B cell (primary cell): ENCODE measurements around the gene HAX1. TPM values are rescaled to one million over a fixed set of nuclear protein-coding genes. Genes with fewer than 3 reads are reported as not detected.

Source experiments
- ATAC-seq: fragments of 200-7000 bp; cut with Tn5 transposase; one replicate; pipeline ENCODE4 v1.10.0; 2021; ENCODE audit warnings: low read depth, mild to moderate bottlenecking, moderate number of reproducible peaks, moderate library complexity
- CTCF ChIA-PET: fragments of 350-600 bp; sonication (Branson Sonifier 250); formaldehyde crosslinking; loops from one replicate; lab custom pipeline; 2021; ENCODE audit warnings: antibody characterized with exemption, inconsistent platforms; lab: Charles Lee
- POLR2A ChIA-PET: fragments of 350-600 bp; sonication (Branson Sonifier 250); formaldehyde crosslinking; loops from one replicate; lab custom pipeline; 2021; ENCODE audit warnings: antibody characterized with exemption; lab: Charles Lee
- DNase-seq: peaks from one replicate; pipeline ENCODE4 v3.0.0; 2013
- H2AFZ ChIP-seq: 2 replicates; pipeline ENCODE4 v1.6.1; 2012; ENCODE audit warnings: mild to moderate bottlenecking, low read depth, low read length; ENCODE audit not compliant: insufficient read depth, poor library complexity, severe bottlenecking
- H3K27ac ChIP-seq, 2 donors: 1 replicate in 1 of 2; 2 replicates in 1 of 2; pipeline ENCODE4 v1.5.1; 2012 to 2013; ENCODE audit warnings: low read length in 2 of 2, mild to moderate bottlenecking in 2 of 2, moderate library complexity in 1 of 2
- H3K27me3 ChIP-seq, 4 experiments: fragments of 200-600 bp in 1 of 4; sonication (generic) in 1 of 4; replicated peaks in 1 of 4; 1 replicate in 2 of 4; 2 replicates in 2 of 4; pipeline versions ENCODE4 v1.6.1 to v1.7.0; 2013 to 2016; ENCODE audit warnings: low read length in 3 of 4, mild to moderate bottlenecking in 2 of 4, mixed read lengths in 1 of 4, moderate library complexity in 1 of 4; ENCODE audit not compliant: insufficient read depth in 4 of 4, control insufficient read depth in 3 of 4; ENCODE audit errors: control extremely low read depth in 1 of 4
- H3K36me3 ChIP-seq, 2 experiments: replicated peaks in 1 of 2; 1 replicate in 1 of 2; 2 replicates in 1 of 2; pipeline versions ENCODE4 v1.6.1 to v1.7.1; 2013; ENCODE audit warnings: low read length in 1 of 2; ENCODE audit not compliant: insufficient read depth in 2 of 2, control insufficient read depth in 1 of 2; ENCODE audit errors: control extremely low read depth in 1 of 2, extremely low read depth in 1 of 2
- H3K4me1 ChIP-seq, 2 donors: fragments of 200-600 bp in 1 of 2; sonication (generic) in 1 of 2; 1 replicate in 1 of 2; 2 replicates in 1 of 2; pipeline versions ENCODE4 v1.5.1 to v1.6.1; 2013 to 2017; ENCODE audit warnings: low read length in 2 of 2; ENCODE audit not compliant: control insufficient read depth in 2 of 2, insufficient read depth in 2 of 2
- H3K4me2 ChIP-seq: replicated peaks from 2 replicates; pipeline ENCODE3; 2012; ENCODE audit warnings: mild to moderate bottlenecking, low read depth, low read length; ENCODE audit not compliant: poor library complexity, severe bottlenecking
- H3K4me3 ChIP-seq, 5 experiments: fragments of 200-600 bp in 1 of 5; sonication (generic) in 1 of 5; 1 replicate in 3 of 5; 2 replicates in 2 of 5; pipeline versions ENCODE4 v1.5.1 to v1.7.0; 2011 to 2016; ENCODE audit warnings: low read length in 4 of 5, mild to moderate bottlenecking in 4 of 5, low read depth in 2 of 5, control low read depth in 1 of 5, moderate library complexity in 1 of 5; ENCODE audit not compliant: insufficient read depth in 1 of 5; ENCODE audit errors: control extremely low read depth in 1 of 5, extremely low read depth in 1 of 5
- H3K79me2 ChIP-seq: fragments of 200-600 bp; sonication (generic); one replicate; pipeline ENCODE4 v1.6.0; 2016; ENCODE audit warnings: low read length; ENCODE audit not compliant: control insufficient read depth, insufficient read depth
- H3K9ac ChIP-seq: fragments of 200-600 bp; sonication (generic); 2 replicates; pipeline ENCODE4 v1.6.1; 2017; ENCODE audit warnings: mild to moderate bottlenecking, low read length, moderate library complexity
- H3K9me3 ChIP-seq, 3 donors: one replicate each; pipeline versions ENCODE4 v1.6.1 to v1.7.1; 2013; ENCODE audit warnings: low read length in 2 of 3; ENCODE audit not compliant: control insufficient read depth in 2 of 3, insufficient read depth in 1 of 3; ENCODE audit errors: control extremely low read depth in 1 of 3
- H4K20me1 ChIP-seq: 2 replicates; pipeline ENCODE4 v1.6.0; 2012; ENCODE audit warnings: mild to moderate bottlenecking, low read length; ENCODE audit not compliant: insufficient read depth, control insufficient read depth, poor library complexity, severe bottlenecking
- H3K27ac Mint-ChIP-seq: one replicate; pipeline ENCODE4 v1.8.0; 2021; ENCODE audit warnings: mixed read lengths
- H3K27me3 Mint-ChIP-seq: one replicate; pipeline ENCODE4 v1.8.0; 2021; ENCODE audit warnings: mixed read lengths
- H3K4me1 Mint-ChIP-seq: one replicate; pipeline ENCODE4 v1.8.0; 2021; ENCODE audit warnings: mixed read lengths
- H3K4me3 Mint-ChIP-seq: one replicate; pipeline ENCODE4 v1.8.0; 2021; ENCODE audit warnings: mixed read lengths
- H3K9me3 Mint-ChIP-seq: one replicate; pipeline ENCODE4 v1.8.0; 2022; ENCODE audit warnings: mixed read lengths; ENCODE audit not compliant: insufficient read depth
- CTCF ChIP-seq: fragments of 200-600 bp; IDR thresholded peaks from one replicate; pipeline ENCODE4 v1.8.0; 2022; ENCODE audit warnings: antibody characterized with exemption, mild to moderate bottlenecking
- WGBS: methylation state at CpG from one replicate; pipeline ENCODE4 v1.1.5; 2013; ENCODE audit warnings: missing lambda C conversion rate; ENCODE audit not compliant: insufficient coverage; 5-methylcytosine and 5-hydroxymethylcytosine counted together
- intact Hi-C: fragments of 100-400 bp; cut with micrococcal nuclease; formaldehyde crosslinking; loops from one replicate; pipeline ENCODE4 v1.10.0; 2022
- polyA plus RNA-seq: library from polyadenylated mRNA; depleted of rRNA; stranded (reverse); fragments of >200 nt; gene quantifications from 2 replicates; pipeline ENCODE4 v1.2.3, GENCODE V29; 2012
- total RNA-seq, 2 donors: library from RNA; stranded (reverse); fragments of 120-200 nt in 1 of 2; gene quantifications; 1 replicate in 1 of 2; 2 replicates in 1 of 2; pipeline versions ENCODE4 v1.2.3 to v1.2.4, GENCODE V29; 2013 to 2022

Gene HAX1
- total and polyA plus RNA-seq, 2 donors (not counting 1 experiment from before 2014, with no cell fraction given): 85.7 to 88.8 TPM

GRCh38 chr1:154263465-154264332, 8.7 kb upstream of the HAX1 start:
- POLR2A ChIA-PET: interaction anchor here (0.7 kb wide), 1 partner anchor 52 kb away, joined by 3 read pairs; no protein-coding TSS in a partner anchor

More at GRCh38 chr1:154263465-154264332, 8.7 kb upstream of the HAX1 start:
- Histone ChIP-seq H3K36me3 (peaks cover 9 to 81% of the 10 kb centered on the region in 2 experiments), H3K27me3 (no peaks in the 10 kb centered on the region), H3K4me3 (no peak overlapping the region), H3K9me3 (no peaks in the 10 kb centered on the region), H3K79me2 (no peaks in the 10 kb centered on the region), H4K20me1 (peaks cover 8% of the 10 kb centered on the region), H3K27ac (peak overlapping the region in 1 of 2 donors; percentile 57), H3K4me2 (no peak overlapping the region), H2AFZ (no peak overlapping the region), H3K4me1 (no peaks in the 10 kb centered on the region), H3K9ac (no peak overlapping the region)
- DNase-seq (no peak), ATAC-seq (no peak)
- no peaks in the 10 kb centered on the region for H3K4me1 Mint-ChIP-seq
- H3K9me3 Mint-ChIP-seq: no peaks in the 10 kb centered on the region
- peak overlapping the region; percentile 59 for H3K27ac Mint-ChIP-seq
- no peak for TF ChIP-seq CTCF
- intact Hi-C loops: no loop called here
- H3K27me3 Mint-ChIP-seq: no peaks in the 10 kb centered on the region
- no CpG with 5 or more reads among the region's 6 CpGs for WGBS
- H3K4me3 Mint-ChIP-seq: no peak overlapping the region
- CTCF ChIA-PET: interaction anchor here (1.4 to 2.8 kb wide), 3 partner anchors 17 to 72 kb away, joined by 6 to 8 read pairs (median 6); no protein-coding TSS in a partner anchor
